A549 (cell line): ENCODE measurements around the gene LIG1. TPM values are rescaled to one million over a fixed set of nuclear protein-coding genes. Genes with fewer than 3 reads are reported as not detected.
A peak's percentile ranks its signal among the peaks of the same experiment; 100 is the strongest.

Experiments used
- ATAC-seq, 2 experiments: fragments of 200-7000 bp in 1 of 2; fragments of >200 bp in 1 of 2; cut with Nextera tagmentation in 1 of 2; cut with Tn5 transposase in 1 of 2; 3 replicates each; pipeline versions ENCODE4 v1.8.0 to v1.9.1; 2018 to 2020; ENCODE audit warnings: mild to moderate bottlenecking in 1 of 2, moderate library complexity in 1 of 2
- CTCF ChIA-PET: fragments of 300-600 bp; sonication (Branson Sonifier 250); formaldehyde crosslinking; extraction: SDS; loops from one replicate; lab custom pipeline; 2021; ENCODE audit warnings: antibody characterized with exemption, inconsistent platforms; lab: Yijun Ruan, JAX
- POLR2A ChIA-PET: fragments of 350-600 bp; formaldehyde crosslinking; extraction: SDS; loops from one replicate; lab custom pipeline; 2021; ENCODE audit warnings: antibody characterized with exemption, inconsistent platforms; lab: Yijun Ruan, JAX
- DNase-seq, 2 experiments: peaks; one replicate each; pipeline versions ENCODE4 v3.0.0 to v3.0.0-alpha.2; 2011 to 2016; ENCODE audit warnings: low read depth in 1 of 2, low spot score in 1 of 2
- FAIRE-seq: peaks from 2 replicates; lab custom pipeline; 2011; peaks lifted over from hg19 to GRCh38; lab: Jason Lieb, UNC
- H3K27ac ChIP-seq, 2 experiments: fragments of >200 bp; sonication (Bioruptor Twin); formaldehyde crosslinking; 3 replicates each; pipeline ENCODE4 v1.5.1; 2016 to 2017
- H3K4me1 ChIP-seq: fragments of >200 bp; sonication (Bioruptor Twin); formaldehyde crosslinking; 3 replicates; pipeline ENCODE4 v1.6.1; 2016
- H3K4me2 ChIP-seq: fragments of >200 bp; sonication (Bioruptor Twin); formaldehyde crosslinking; 3 replicates; pipeline ENCODE4 v1.6.1; 2016
- H3K4me3 ChIP-seq: fragments of >200 bp; sonication (Bioruptor Twin); formaldehyde crosslinking; 3 replicates; pipeline ENCODE4 v1.5.1; 2016
- H3K9me3 ChIP-seq: fragments of >200 bp; sonication (Bioruptor Twin); formaldehyde crosslinking; 3 replicates; pipeline ENCODE4 v1.6.1; 2016
- BHLHE40 ChIP-seq: IDR thresholded peaks from 2 replicates; pipeline ENCODE4 v1.6.1; 2012; ENCODE audit warnings: low read depth, low read length, inconsistent platforms
- CBX2 ChIP-seq: fragments of 200-600 bp; sonication (generic); IDR thresholded peaks from 2 replicates; pipeline ENCODE4 v1.6.1; 2016; ENCODE audit warnings: low read depth, mild to moderate bottlenecking, borderline replicate concordance
- CBX8 ChIP-seq: fragments of 200-600 bp; sonication (generic); IDR thresholded peaks from 2 replicates; pipeline ENCODE4 v1.6.1; 2016
- CHD2 ChIP-seq: fragments of 150-350 bp; IDR thresholded peaks from 2 replicates; pipeline ENCODE4 v1.6.1; 2014; ENCODE audit warnings: low read length; ENCODE audit not compliant: partially characterized antibody
- ELK1 ChIP-seq: fragments of 150-350 bp; IDR thresholded peaks from 2 replicates; pipeline ENCODE4 v1.6.1; 2014; ENCODE audit warnings: low read depth, mild to moderate bottlenecking, low read length
- GATA3 ChIP-seq: IDR thresholded peaks from 2 replicates; pipeline ENCODE4 v1.6.1; 2012; ENCODE audit warnings: borderline replicate concordance
- HMGXB4 ChIP-seq: fragments of 250-450 bp; sonication (Bioruptor Pico); IDR thresholded peaks from 2 replicates; pipeline ENCODE4 v1.5.0; 2021; ENCODE audit warnings: mild to moderate bottlenecking, moderate library complexity, borderline replicate concordance
- HOXA7 ChIP-seq: fragments of 250-450 bp; sonication (Bioruptor Pico); IDR thresholded peaks from 2 replicates; pipeline ENCODE4 v1.5.0; 2020; ENCODE audit warnings: mild to moderate bottlenecking, moderate library complexity
- HOXB5 ChIP-seq: fragments of 250-450 bp; sonication (Bioruptor Pico); IDR thresholded peaks from 2 replicates; pipeline ENCODE4 v1.5.0; 2020; ENCODE audit warnings: mild to moderate bottlenecking, moderate library complexity
- JUN ChIP-seq, 2 experiments: fragments of >200 bp; sonication (Bioruptor Twin); formaldehyde crosslinking; IDR thresholded peaks; 2 replicates in 1 of 2; 3 replicates in 1 of 2; pipeline ENCODE4 v1.6.1; 2016 to 2017
- MAFK ChIP-seq: fragments of 450-650 bp; IDR thresholded peaks from 2 replicates; pipeline ENCODE4 v1.6.1; 2014; ENCODE audit not compliant: partially characterized antibody
- MAX ChIP-seq: IDR thresholded peaks from 2 replicates; pipeline ENCODE4 v1.6.1; 2012
- MYC ChIP-seq: IDR thresholded peaks from 2 replicates; pipeline ENCODE4 v1.6.1; 2012; ENCODE audit warnings: mild to moderate bottlenecking, inconsistent platforms, low read length, improper control_type of control experiment, borderline replicate concordance
- POLR2AphosphoS2 ChIP-seq: conservative IDR thresholded peaks from 2 replicates; pipeline ENCODE4 v1.6.1; 2012; ENCODE audit warnings: low read length, improper control_type of control experiment, inconsistent platforms
- RAD21 ChIP-seq, 2 experiments: fragments of >200 bp in 1 of 2; sonication (Bioruptor Twin) in 1 of 2; formaldehyde crosslinking in 1 of 2; IDR thresholded peaks in 1 of 2; conservative IDR thresholded peaks in 1 of 2; 2 replicates in 1 of 2; 3 replicates in 1 of 2; pipeline ENCODE4 v1.6.1; 2012 to 2018; ENCODE audit warnings: inconsistent platforms in 1 of 2
- RCOR1 ChIP-seq: fragments of 150-350 bp; IDR thresholded peaks from 2 replicates; pipeline ENCODE4 v1.6.1; 2014; ENCODE audit warnings: antibody characterized with exemption, low read length, low read depth
- RNF2 ChIP-seq: fragments of 200-600 bp; sonication (generic); IDR thresholded peaks from 2 replicates; pipeline ENCODE4 v1.6.1; 2016; ENCODE audit warnings: low read depth, mild to moderate bottlenecking, antibody characterized with exemption, moderate library complexity, borderline replicate concordance
- SMC3 ChIP-seq: fragments of >200 bp; sonication (Bioruptor Twin); formaldehyde crosslinking; IDR thresholded peaks from 3 replicates; pipeline ENCODE4 v1.6.1; 2018; ENCODE audit warnings: inconsistent platforms
- ZC3H11A ChIP-seq: fragments of 450-650 bp; IDR thresholded peaks from 2 replicates; pipeline ENCODE4 v1.6.1; 2014; ENCODE audit warnings: antibody characterized with exemption, mild to moderate bottlenecking
- ZFP36 ChIP-seq: fragments of 450-650 bp; IDR thresholded peaks from 2 replicates; pipeline ENCODE4 v1.6.1; 2014; ENCODE audit warnings: borderline replicate concordance; ENCODE audit not compliant: partially characterized antibody
- ZNF302 ChIP-seq: fragments of 250-450 bp; sonication (Bioruptor Pico); IDR thresholded peaks from 2 replicates; pipeline ENCODE4 v1.9.0; 2021; ENCODE audit warnings: inconsistent platforms, mild to moderate bottlenecking, moderate library complexity
- ZSCAN20 ChIP-seq: fragments of 250-450 bp; sonication (Bioruptor Pico); IDR thresholded peaks from 2 replicates; pipeline ENCODE4 v1.8.0; 2022; ENCODE audit warnings: mild to moderate bottlenecking, moderate library complexity
- WGBS: methylation state at CpG from one replicate; pipeline ENCODE4 v1.1.6; 2017; ENCODE audit errors: missing lambda C conversion rate; 5-methylcytosine and 5-hydroxymethylcytosine counted together
- polyA plus RNA-seq, 4 experiments: library from polyadenylated mRNA; depleted of rRNA in 3 of 4; stranded (reverse); fragments of >200 nt; fragmentation: RNase III in 1 of 4; extraction: RNeasy Plus Mini Kit Qiagen cat#74134 plus additional on column Dnase treatment in 1 of 4; gene quantifications; 2 replicates in 3 of 4; 3 replicates in 1 of 4; pipeline ENCODE4 v1.2.3, GENCODE V29; 2011 to 2017
- TF ChIP-seq, protein P1 (sequence below): fragments of >200 bp; sonication (Bioruptor Twin); formaldehyde crosslinking; IDR thresholded peaks from 3 replicates; pipeline ENCODE4 v1.5.1; 2016
- TF ChIP-seq, protein P2 (sequence below): fragments of >200 bp; sonication (Bioruptor Twin); formaldehyde crosslinking; IDR thresholded peaks from 2 replicates; pipeline ENCODE4 v1.6.1; 2016
- TF ChIP-seq, protein P3 (sequence below): fragments of 250-450 bp; sonication (Bioruptor Pico); IDR thresholded peaks from 2 replicates; pipeline ENCODE4 v1.5.0; 2020; ENCODE audit warnings: low read depth, mild to moderate bottlenecking, moderate library complexity

Gene LIG1
- polyA plus RNA-seq, 2 of the 4 experiments (the other 2 are of a cell fraction), result 54.9 to 101 TPM

GRCh38 chr19:48133094-48133493 is 37.0 kb downstream of the LIG1 start (continued):
- TF ChIP-seq, protein P1, sequence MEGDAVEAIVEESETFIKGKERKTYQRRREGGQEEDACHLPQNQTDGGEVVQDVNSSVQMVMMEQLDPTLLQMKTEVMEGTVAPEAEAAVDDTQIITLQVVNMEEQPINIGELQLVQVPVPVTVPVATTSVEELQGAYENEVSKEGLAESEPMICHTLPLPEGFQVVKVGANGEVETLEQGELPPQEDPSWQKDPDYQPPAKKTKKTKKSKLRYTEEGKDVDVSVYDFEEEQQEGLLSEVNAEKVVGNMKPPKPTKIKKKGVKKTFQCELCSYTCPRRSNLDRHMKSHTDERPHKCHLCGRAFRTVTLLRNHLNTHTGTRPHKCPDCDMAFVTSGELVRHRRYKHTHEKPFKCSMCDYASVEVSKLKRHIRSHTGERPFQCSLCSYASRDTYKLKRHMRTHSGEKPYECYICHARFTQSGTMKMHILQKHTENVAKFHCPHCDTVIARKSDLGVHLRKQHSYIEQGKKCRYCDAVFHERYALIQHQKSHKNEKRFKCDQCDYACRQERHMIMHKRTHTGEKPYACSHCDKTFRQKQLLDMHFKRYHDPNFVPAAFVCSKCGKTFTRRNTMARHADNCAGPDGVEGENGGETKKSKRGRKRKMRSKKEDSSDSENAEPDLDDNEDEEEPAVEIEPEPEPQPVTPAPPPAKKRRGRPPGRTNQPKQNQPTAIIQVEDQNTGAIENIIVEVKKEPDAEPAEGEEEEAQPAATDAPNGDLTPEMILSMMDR, result no peak
- TF ChIP-seq RNF2 (no peak), CBX8 (no peak), MAFK (no peak), CHD2 (no peak), HOXA7 (CRISPR knock-in tag) (no peak)
- TF ChIP-seq, protein P2, sequence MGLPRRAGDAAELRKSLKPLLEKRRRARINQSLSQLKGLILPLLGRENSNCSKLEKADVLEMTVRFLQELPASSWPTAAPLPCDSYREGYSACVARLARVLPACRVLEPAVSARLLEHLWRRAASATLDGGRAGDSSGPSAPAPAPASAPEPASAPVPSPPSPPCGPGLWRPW, result no peak

GRCh38 chr19:48127561-48127960 is 42.6 kb downstream of the LIG1 start:
- Histone ChIP-seq H3K4me3 (no peak overlapping the region), H3K4me2 (no peak overlapping the region), H3K27ac (no peak overlapping the region), H3K4me1 (no peaks in the 10 kb centered on the region), H3K9me3 (no peaks in the 10 kb centered on the region)
- no peak for DNase-seq
- no peak for FAIRE-seq
- WGBS, result 97% methylated on average over 6 of the region's 6 CpGs
- no peak for TF ChIP-seq POLR2AphosphoS2
- TF ChIP-seq, protein P3, sequence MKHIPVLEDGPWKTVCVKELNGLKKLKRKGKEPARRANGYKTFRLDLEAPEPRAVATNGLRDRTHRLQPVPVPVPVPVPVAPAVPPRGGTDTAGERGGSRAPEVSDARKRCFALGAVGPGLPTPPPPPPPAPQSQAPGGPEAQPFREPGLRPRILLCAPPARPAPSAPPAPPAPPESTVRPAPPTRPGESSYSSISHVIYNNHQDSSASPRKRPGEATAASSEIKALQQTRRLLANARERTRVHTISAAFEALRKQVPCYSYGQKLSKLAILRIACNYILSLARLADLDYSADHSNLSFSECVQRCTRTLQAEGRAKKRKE (CRISPR knock-in tag), result no peak
- no peak for TF ChIP-seq RCOR1
- TF ChIP-seq ELK1, result no peak
- TF ChIP-seq RAD21 (conservative IDR thresholded peaks at IDR 0.05 in 1 of 2, IDR thresholded peaks at IDR 0.05 in 1 of 2), result no peak
- no peak for TF ChIP-seq GATA3
- no peak for TF ChIP-seq HOXA7 (CRISPR knock-in tag)
- TF ChIP-seq HMGXB4 (CRISPR knock-in tag), result no peak
- no peak for TF ChIP-seq ZFP36
- no peak for TF ChIP-seq ZSCAN20 (CRISPR knock-in tag)
- no peak for ATAC-seq
- POLR2A ChIA-PET, result no interaction called here
- CTCF ChIA-PET, result interaction anchor here (0.8 to 2.5 kb wide), 6 partner anchors 13 to 165 kb away, joined by 3 to 8 read pairs (median 4); no protein-coding TSS in a partner anchor

- ATAC-seq (peak; percentile 34 to 35; a peak in 2 of 6 replicates), DNase-seq (peak in 1 of 2 experiments; percentile 36), FAIRE-seq (no peak)
- ChIA-PET POLR2A (interaction anchor here (1.7 kb wide), 1 partner anchor 14 kb away, joined by 4 read pairs; the partner anchor contains the start of gene PLA2G4C), CTCF (interaction anchor here (0.9 to 10.4 kb wide), 8 partner anchors 8 to 160 kb away, joined by 3 to 111 read pairs (median 4); partner anchors contain the start of gene PLA2G4C)
- Histone ChIP-seq H3K9me3 (no peaks in the 10 kb centered on the region), H3K4me1 (no peaks in the 10 kb centered on the region), H3K4me2 (no peak overlapping the region), H3K27ac (no peak overlapping the region), H3K4me3 (no peak overlapping the region)
- WGBS, result 75% methylated on average over 12 of the region's 12 CpGs
- TF ChIP-seq CBX2 (no peak), HOXB5 (no peak), JUN (IDR thresholded peaks at IDR 0.05) (no peak), CBX8 (no peak), SMC3 (no peak), ZNF302 (no peak), ZC3H11A (no peak), RCOR1 (no peak), MYC (no peak), HMGXB4 (CRISPR knock-in tag) (no peak), BHLHE40 (no peak), MAX (no peak)
- TF ChIP-seq, protein P2, result no peak
Observed at GRCh38 chr19:48123907-48124651, 46.1 kb downstream of the LIG1 start.
